GM12873 (cell line): Measurements from ENCODE around the gene CCT6A.
A peak's percentile ranks its signal among the peaks of the same experiment; 100 is the strongest.

Source experiments
- TF ChIP-seq, protein P1 (sequence below): IDR thresholded peaks from 2 replicates; pipeline ENCODE4 v1.5.1; 2012; ENCODE audit warnings: low read depth, mild to moderate bottlenecking, moderate library complexity, low read length, control low read depth; ENCODE audit not compliant: insufficient read depth; ENCODE audit errors: missing control alignments

Gene CCT6A

DNA sequence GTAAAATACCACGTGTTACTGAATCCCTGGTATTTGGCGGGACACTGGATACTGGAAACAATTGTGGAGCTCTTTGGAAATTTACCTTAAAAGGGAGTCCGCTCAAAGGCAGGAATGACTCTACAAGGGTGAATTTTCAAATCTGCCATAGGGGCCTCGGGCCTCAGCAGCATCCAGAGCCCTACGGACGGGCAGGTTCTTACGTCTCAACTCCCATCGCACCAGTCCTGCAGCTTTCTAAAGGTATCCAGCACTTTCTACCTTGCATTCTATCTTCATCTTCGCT lies 569 bp upstream of the CCT6A start:
- TF ChIP-seq, protein P1, sequence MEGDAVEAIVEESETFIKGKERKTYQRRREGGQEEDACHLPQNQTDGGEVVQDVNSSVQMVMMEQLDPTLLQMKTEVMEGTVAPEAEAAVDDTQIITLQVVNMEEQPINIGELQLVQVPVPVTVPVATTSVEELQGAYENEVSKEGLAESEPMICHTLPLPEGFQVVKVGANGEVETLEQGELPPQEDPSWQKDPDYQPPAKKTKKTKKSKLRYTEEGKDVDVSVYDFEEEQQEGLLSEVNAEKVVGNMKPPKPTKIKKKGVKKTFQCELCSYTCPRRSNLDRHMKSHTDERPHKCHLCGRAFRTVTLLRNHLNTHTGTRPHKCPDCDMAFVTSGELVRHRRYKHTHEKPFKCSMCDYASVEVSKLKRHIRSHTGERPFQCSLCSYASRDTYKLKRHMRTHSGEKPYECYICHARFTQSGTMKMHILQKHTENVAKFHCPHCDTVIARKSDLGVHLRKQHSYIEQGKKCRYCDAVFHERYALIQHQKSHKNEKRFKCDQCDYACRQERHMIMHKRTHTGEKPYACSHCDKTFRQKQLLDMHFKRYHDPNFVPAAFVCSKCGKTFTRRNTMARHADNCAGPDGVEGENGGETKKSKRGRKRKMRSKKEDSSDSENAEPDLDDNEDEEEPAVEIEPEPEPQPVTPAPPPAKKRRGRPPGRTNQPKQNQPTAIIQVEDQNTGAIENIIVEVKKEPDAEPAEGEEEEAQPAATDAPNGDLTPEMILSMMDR: no peak

DNA sequence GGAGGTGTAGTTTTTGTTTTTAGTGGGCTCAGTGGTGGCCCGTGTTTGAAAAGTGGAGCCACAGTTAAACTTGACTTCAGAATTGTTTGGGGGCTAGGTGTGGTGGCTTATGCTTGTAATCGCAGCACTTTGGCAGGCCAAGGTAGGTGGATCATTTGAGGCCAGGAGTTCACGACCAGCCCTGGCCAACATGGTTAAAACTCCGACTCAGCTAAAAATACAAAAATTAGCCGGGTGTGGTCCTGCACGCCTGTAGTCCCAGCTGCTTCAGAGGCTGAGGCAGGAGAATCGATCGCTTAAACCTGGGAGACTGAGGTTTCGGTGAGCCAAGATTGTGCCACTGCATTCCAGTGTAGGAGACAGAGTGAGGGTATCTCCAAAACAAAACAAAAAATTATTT lies 1.8 kb downstream of the CCT6A start:
- TF ChIP-seq, protein P1: no peak

DNA sequence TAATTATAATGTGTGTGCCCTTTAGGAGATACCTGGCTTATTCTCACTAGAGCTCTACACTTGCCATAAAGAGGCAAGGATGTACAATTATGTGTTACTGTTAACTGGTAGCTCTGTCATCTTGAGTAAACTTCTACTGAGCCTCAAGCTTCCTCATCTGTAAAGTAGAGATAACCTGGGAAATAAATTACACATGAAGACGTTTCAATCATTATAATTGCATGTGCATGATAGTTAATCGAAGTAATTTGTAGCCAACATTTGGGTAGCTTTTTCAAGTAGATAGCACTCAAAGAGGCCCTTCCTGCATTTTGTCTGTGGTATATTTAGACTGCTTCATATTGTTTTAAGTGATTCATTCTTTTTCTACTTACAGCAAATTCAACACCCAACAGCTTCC lies 2.4 kb downstream of the CCT6A start:
- TF ChIP-seq, protein P1: no peak

DNA sequence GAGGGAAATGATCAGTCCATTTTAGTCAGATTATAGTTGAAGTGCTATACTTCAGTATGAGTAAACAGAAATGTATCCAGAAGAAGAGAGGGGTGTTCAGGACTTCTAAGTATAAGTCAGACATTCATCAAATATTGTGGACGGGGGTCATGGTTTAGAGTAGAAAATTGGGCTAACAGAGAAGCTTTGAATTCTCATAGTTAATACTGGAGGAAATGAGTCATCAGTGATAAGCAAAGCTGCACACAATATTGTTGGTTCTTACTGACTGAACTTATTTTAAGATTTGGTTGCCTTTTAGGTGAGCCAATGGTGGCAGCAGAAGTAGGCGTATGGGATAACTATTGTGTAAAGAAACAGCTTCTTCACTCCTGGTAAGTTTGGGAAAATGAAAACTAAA lies 10.8 kb downstream of the CCT6A start:
- TF ChIP-seq, protein P1: no peak

DNA sequence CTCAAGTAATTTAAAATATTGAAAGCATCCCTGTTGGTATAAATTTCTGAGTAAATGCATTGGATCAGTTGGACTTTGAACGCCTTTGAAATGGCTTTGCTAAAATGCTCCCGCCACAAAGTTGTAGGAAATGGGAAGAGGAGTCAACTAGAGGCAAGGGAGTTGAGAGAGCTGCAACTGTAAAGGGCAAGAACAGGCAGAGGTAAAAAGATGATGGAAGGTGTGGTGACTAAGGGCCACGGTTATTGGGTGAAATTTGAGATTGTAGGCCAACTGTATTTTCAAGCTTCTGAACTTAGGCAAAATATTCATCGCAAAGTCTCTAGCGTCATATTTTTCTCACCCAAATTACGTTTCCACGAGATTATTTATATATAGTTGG lies 11.9 kb downstream of the CCT6A start:
- TF ChIP-seq, protein P1: no peak

DNA sequence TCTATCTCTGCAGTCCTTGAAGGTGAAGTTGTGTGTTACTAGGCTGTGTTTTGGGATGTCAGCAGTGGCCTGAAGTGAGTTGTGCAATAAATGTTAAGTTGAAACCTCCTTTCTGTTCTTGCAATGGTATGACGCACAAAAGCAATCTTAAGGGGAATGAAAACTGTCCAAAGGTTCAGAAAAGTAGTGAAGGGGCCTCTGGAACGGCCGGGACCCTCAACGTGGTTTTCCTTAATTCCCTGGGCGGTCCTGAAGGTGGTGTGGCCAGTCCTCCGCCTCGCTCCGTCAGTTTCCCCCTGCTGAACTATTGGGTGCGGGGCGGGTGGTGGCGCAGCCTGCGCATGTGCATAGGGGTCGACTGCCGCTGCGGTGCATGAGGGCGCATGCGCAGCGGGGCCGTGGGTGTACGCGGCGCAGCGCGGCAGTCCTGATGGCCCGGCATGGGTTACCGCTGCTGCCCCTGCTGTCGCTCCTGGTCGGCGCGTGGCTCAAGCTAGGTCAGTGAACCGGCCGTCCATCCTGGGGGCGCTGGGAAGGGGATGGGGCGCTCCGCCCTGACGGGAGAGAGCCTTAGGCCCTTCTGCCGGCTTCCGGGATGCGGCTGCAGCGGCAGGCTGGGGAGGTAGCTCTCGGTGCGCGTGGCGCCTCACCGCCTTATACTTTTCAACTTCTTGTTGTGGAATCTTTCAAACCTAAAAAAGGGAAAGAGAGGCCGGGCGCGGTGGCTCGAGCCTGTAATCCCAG lies 12.5 kb downstream of the CCT6A start, which contains the start of gene SUMF2:
SUMF2 (plus strand) TSS at position 405 of the 744 bp plus-strand sequence; CDS start at position 431, 26 bp downstream.
- TF ChIP-seq, protein P1: no peak

DNA sequence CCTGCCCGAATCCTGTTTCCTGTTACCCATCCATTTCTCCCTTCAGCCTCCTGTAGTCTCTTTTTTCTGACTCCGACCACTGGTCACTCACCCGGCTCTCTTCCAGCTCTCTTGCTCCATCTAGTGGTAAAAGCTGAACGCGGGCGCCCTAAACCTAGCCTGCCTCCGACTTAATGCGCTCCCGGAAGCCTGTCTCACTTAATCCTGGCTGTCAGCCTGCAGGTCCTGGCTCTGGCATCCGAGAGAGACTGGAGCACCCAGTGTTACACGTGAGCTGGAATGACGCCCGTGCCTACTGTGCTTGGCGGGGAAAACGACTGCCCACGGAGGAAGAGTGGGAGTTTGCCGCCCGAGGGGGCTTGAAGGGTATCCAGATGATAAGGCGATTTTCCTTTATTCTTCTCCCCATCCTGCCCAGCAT lies 22.8 kb downstream of the CCT6A start:
- TF ChIP-seq, protein P1: peak; percentile 83
